GM21515 (cell line): ENCODE measurements around the gene DUSP7.
"Not testable (repeated sequence)": the region's sequence is repeated elsewhere in the genome, so short reads cannot be mapped to it uniquely, and the experiment has no call there.

ENCODE experiments used
- ATAC-seq: cut with Tn5 transposase; IDR thresholded peaks from one replicate; pipeline ENCODE4 v1.9.1; 2021; ENCODE audit not compliant: unreplicated experiment

The DUSP7 gene

GRCh38 chr3:52049503-52049902, 6.9 kb downstream of the DUSP7 start:
- ATAC-seq: no peak

GRCh38 chr3:52047295-52047960, 8.9 kb downstream of the DUSP7 start:
- no peak for ATAC-seq

- ATAC-seq: no peak
Measured at GRCh38 chr3:52046902-52047239, 9.5 kb downstream of the DUSP7 start.

- ATAC-seq: no peak
Measured at GRCh38 chr3:52046186-52046901, 10.0 kb downstream of the DUSP7 start.

- no peak for ATAC-seq
Measured at GRCh38 chr3:52044869-52045619, 11.3 kb downstream of the DUSP7 start.

- ATAC-seq: no peak
Measured at GRCh38 chr3:52043750-52044149, 12.6 kb downstream of the DUSP7 start.

- not testable (repeated sequence) for ATAC-seq
Measured at GRCh38 chr3:52043039-52043438, 13.3 kb downstream of the DUSP7 start.

- no peak for ATAC-seq
Measured at GRCh38 chr3:52041118-52041731, 15.1 kb downstream of the DUSP7 start.

- ATAC-seq: no peak
Measured at GRCh38 chr3:52040600-52040999, 15.8 kb downstream of the DUSP7 start.

- no peak for ATAC-seq
Measured at GRCh38 chr3:52039846-52040245, 16.5 kb downstream of the DUSP7 start.

- no peak for ATAC-seq
Measured at GRCh38 chr3:52039426-52039825, 16.9 kb downstream of the DUSP7 start.

- ATAC-seq: no peak
Measured at GRCh38 chr3:52038227-52038626, 18.1 kb downstream of the DUSP7 start.

GRCh38 chr3:52037291-52037690, 19.1 kb downstream of the DUSP7 start:
- ATAC-seq: no peak

GRCh38 chr3:52036829-52037228, 19.5 kb downstream of the DUSP7 start:
- ATAC-seq: no peak

GRCh38 chr3:52036222-52036694, 20.1 kb downstream of the DUSP7 start:
- ATAC-seq: no peak

- no peak for ATAC-seq
Measured at GRCh38 chr3:52034651-52035050, 21.7 kb downstream of the DUSP7 start.

GRCh38 chr3:52034212-52034611, 22.2 kb downstream of the DUSP7 start:
- ATAC-seq: no peak

GRCh38 chr3:52033748-52034147, 22.6 kb downstream of the DUSP7 start:
- not testable (repeated sequence) for ATAC-seq

- ATAC-seq: no peak
Measured at GRCh38 chr3:52032702-52033408, 23.5 kb downstream of the DUSP7 start.

GRCh38 chr3:52031896-52032295, 24.5 kb downstream of the DUSP7 start:
- no peak for ATAC-seq
